Activated CD4-positive, alpha-beta T cell treated with anti-CD3 and anti-CD28 coated beads, Interleukin-2, amount 50 U/mL, for 24 hours (primary cell): ENCODE measurements around the gene FNDC3B.

Source experiments
- DNase-seq, 2 donors: peaks; one replicate each; pipeline ENCODE4 v3.0.0-alpha.2; 2020; ENCODE audit warnings: low read depth in 1 of 2, low spot score in 1 of 2

The FNDC3B gene

GRCh38 chr3:172184106-172184822, 144.9 kb downstream of the FNDC3B start:
- DNase-seq = no peak

GRCh38 chr3:172185907-172186306, 146.5 kb downstream of the FNDC3B start:
- DNase-seq = no peak

DNA sequence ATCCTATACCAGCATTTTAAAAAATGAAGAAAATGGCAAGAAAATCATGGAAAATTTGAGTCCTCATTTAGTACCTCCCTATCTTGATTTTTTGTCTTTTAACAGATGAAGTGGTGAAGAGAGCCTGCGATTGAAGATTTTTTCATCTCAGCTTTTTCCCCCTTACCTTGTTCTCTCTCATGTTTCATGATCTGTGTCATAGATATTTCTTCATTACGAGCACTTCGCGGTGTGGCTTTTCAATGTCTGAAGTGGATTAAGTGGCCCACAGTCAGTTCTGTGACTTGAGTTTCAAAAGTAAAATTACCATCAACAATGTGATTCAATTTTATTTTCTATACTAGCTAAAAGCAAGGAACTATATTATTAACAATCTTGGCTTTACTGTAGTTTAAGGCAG, 147.2 kb downstream of the FNDC3B start:
- DNase-seq = no peak

- DNase-seq = no peak
These were observed 148.1 kb downstream of the FNDC3B start for GRCh38 chr3:172187511-172187910.

- no peak for DNase-seq
These were observed 149.1 kb downstream of the FNDC3B start for GRCh38 chr3:172188511-172188910.

- no peak for DNase-seq
These were observed 149.8 kb downstream of the FNDC3B start for GRCh38 chr3:172189213-172189612.

DNA sequence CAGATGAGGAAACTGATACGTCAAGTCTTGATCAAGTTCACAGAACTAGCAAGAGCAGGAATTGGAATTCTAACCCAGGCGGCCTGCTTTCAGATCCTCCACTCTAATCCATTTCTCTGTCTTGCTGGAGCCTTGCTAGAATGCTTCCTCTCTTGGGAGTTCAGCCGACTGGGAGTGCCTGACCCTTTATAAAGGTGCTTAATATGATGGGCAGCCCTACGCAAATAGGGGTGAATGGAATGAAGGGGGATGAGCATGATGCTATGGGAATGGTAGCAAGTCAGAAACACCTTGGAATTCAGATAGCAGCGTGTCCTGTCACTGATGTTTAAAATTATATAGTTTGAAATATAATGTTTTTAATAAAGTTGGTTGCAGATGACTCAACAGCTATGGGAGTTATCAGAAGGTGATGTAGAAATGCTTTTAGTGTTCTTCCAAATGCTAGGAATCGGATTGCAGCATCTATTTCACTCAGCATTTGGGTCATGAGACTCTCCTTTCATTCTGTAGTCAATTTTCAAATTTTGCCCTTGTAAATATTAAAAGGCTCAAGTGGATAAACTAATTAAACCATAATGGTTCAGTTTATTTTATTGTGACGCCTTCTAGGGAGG, 150.7 kb downstream of the FNDC3B start:
- DNase-seq = no peak

DNA sequence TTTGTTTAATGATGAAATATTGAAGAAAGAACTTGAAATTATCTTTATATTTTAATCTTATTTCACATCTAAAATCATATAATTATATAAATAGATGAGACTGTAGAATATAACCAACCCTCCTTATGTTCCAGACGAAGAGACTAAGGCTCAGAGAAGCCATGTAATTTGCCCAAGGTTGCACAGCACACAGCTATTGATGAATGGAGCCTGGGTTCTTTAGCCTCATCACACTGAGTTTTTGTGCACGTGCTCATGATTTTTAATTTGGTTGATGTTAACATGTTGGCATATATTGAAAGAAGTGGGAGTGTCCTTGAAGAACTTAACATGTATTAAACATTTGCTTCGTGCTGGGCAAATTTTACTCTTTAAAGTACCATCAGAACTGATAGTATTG, 151.6 kb downstream of the FNDC3B start:
- no peak for DNase-seq

GRCh38 chr3:172191629-172192028, 152.3 kb downstream of the FNDC3B start:
- no peak for DNase-seq

DNA sequence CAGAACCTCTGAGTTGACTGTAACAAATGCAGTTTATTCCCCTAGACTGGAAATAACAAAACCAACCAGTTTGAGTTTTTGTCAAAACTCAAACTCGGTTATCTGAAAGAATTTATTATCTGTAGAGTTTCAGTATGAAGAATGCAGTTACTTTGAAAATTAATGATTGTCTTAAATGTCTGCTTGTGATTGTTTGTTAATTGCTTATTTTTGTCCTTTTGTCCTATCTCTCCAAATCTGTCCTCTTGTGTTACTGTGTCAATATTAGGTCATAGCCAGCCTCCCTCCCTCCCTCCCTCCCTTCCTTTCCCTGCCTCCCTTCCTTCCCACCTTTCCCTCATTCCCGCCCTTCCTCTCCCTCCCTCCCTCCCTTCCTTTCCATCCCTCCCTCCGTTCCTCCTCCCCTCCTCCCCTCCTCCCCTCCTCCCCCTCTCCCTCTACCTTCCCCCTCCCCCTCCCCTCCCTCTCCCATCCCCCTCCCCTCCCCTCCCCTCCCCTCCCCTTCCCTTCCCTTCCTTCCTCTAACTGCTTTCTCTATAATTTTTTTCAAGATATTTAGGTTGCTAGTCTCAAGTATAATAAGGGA, 153.5 kb downstream of the FNDC3B start:
- no peak for DNase-seq

GRCh38 chr3:172193436-172193835, 154.1 kb downstream of the FNDC3B start:
- no peak for DNase-seq

- DNase-seq = no peak
These were observed 155.5 kb downstream of the FNDC3B start for GRCh38 chr3:172194702-172195406.

DNA sequence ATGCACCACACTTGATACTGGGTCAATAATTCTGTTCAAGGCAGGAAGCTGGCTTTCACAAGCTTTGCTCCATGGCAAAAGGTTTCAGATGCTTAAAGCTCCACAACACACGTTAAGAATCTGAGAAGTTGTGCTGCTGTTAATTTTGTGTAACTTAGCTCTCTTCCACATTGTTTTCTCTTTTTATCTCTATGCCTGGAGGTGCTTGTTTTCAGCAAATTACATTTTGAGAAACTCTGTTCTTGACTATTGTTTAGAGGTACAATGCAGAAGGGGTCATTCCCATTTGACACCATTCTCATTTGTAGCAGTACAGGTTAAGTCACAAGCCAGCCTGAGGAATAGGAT, 156.0 kb downstream of the FNDC3B start:
- no peak for DNase-seq

DNA sequence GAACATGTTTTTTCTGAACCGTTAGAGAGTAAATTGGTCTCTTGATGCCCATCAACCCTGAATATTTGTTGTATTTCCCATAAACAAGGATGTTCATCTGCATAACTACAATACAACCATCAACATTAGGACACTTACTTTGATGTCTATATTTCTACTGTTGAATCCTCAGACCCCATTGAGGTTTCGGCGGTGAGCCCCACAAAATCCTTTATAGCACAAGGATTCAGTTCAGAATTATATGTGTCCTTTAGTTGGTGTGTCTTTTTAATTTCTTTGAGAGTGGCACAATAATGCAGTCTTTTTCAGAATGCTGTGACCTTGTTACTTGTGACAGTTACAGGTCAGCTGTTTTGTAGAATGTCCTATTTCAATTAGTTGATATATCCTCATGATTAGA, 158.0 kb downstream of the FNDC3B start:
- no peak for DNase-seq

DNA sequence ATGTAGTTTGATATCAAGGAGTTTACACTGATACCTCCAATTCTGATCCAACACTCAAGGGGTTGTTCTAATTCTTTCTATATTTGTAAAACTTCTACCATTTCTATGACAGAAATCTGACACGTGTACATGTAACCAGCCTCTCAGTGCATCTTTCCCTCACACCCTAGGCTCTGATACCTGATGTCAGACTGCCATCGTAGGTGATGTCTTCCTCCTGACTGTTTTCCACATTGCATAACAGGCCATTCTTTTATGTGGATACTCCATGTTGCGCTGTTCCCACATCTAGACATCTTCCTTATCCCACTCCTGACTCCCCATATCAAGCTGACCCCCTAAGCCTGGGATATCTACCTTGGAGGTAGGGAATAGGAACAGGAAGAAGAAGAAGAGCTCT, 159.1 kb downstream of the FNDC3B start:
- no peak for DNase-seq

DNA sequence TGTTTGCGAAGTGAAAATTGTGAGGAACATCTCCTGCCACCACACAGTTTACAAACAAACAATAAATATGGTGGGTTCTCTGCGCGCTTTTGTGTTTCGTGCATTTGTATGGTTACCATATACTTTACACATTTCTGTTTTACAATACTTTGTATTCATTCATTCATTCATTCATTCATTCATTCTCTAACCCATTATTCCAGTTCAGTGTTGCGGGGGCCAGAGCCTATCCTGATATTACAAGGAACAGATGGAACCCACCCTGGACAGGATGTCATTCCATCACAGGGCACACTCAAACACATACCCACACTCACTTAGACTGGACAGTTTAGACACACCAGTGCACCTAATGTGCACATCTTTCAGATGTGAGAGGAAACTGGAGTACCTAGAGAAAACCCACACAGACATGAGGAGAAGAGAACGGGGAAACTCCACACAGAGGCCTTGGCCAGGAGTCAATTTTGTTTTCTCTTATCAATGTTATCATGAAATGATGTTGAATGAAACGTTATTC, 160.5 kb downstream of the FNDC3B start:
- DNase-seq = no peak

DNA sequence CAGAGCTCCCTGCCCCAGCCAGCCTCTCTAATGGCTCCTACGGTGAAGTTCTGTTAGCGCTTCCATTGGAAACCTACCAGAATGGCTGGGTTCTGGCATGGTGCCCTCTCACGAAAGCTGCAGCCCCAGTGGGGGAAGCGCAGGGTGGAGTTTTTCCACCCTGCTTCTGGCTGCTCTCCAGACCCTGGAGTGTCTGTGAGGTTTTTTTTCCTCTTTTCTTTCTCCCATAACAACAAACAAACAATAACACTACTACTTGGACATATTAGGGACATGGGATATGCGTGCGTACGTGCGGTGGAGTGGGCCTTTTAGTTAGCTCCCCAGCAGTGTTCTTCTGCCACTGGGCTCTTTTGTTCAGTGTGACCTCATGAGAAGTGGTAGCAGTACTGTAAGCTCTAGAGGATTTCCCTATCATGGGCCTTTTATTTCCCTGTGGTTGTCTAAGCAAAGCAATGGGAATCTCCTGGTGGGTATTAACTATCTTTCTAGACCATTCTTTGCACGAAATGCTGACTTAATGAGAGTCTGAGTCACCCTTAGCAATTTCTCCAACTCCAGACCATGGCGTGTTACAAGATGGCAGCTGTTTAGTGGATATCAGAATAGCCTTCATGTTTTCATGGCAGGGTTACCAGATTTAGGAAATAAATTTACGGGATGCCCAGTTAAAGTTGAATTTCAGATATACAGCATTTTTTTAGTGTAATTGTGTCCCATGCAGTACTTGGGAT, 161.9 kb downstream of the FNDC3B start:
- no peak for DNase-seq

DNA sequence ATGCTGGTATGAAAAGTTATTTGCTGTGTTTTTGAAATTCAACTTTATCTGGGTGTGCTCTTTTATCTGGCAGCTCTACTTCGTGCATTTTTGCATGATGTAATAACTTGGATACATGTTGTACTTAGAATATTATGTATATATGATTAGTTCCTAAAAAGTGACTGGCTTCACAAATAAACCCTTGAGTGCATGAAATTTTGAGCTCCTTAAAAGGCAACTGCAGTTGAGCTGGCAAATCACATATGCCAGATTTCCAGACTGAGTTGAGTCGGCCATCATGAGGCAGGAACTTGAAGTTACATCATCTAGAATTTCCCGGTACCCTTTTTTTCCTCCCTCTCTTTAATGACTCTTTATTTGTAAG, 162.5 kb downstream of the FNDC3B start:
- DNase-seq = no peak

DNA sequence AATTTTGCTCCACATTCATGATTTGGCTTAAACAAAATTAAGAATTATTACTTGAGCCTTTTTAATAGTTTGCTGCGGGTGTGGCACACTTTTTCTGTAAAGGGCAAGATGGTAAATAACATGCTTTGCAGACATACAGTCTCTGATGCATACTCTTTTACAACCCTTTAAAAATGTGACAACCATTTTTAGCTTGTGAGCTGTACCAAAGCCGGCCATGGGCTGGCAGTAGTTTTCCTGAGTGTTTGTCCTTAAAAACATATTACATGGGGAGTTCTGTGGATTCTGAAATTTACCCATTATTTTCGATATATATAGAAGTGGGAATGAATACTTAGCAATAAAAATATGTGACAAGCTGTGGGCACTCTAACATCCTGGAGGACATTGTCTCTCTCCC, 163.4 kb downstream of the FNDC3B start:
- no peak for DNase-seq

DNA sequence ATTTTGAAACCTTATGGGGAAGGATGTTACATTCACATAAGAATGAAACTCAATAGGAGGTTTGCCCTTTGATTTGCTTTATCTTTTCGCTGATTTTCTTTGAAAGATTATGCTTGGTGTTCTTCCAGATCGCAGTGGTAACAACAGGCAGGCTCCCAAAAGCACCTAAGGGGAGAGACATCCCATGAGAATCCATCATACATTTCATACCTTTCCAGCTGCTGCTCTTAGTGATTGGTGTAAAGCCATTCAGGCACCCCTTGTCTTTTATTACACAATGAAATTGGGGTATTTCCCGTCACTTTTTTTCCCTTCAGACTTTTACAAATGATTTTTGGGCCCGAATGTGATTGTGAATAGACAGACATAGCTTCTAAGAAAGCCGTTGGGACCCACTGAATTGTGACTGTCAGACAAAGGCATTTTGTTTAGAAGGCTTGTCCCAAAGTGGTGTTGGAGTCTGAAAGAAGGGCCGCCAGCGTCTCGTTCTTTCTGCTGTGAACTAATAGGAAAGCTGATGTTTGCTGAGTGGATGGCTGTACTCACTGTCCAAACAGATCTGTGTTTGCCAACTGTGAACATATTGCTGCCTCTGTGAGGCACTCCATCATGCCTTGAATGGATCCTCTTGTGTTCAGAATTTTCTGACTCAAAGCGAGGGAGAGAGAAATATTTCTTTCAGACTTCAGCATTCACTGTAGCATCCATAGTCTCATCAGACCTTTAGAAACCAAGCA, 164.3 kb downstream of the FNDC3B start:
- DNase-seq = no peak

GRCh38 chr3:172204716-172205115, 165.3 kb downstream of the FNDC3B start:
- DNase-seq = no peak
